ENCODE data around the gene TBCE.

The TBCE gene

GRCh38 chr1:235495551-235495950, 128.3 kb downstream of the TBCE start:
- H3K4me3 ChIP-seq (replicated peaks; ENCODE audit: low read depth, low read length), result no peak overlapping the region
- H3K27me3 ChIP-seq (replicated peaks; ENCODE audit: control insufficient read depth, insufficient read depth, low read length), result no peaks in the 10 kb centered on the region
- DNase-seq (ENCODE audit: extremely low read depth, insufficient read length), result no peak
- peaks cover 2% of the 10 kb centered on the region for H3K36me3 ChIP-seq (ENCODE audit: control insufficient read depth, insufficient read depth, low read length)
- TF ChIP-seq CTCF (IDR thresholded peaks at IDR 0.05; ENCODE audit: insufficient read depth, low read length, poor library complexity, severe bottlenecking), result no peak

- DNase-seq (ENCODE audit: extremely low read depth, insufficient read length), result no peak
- no peak for TF ChIP-seq CTCF (IDR thresholded peaks at IDR 0.05; ENCODE audit: insufficient read depth, low read length, poor library complexity, severe bottlenecking)
Measured at GRCh38 chr1:235500971-235501540, 133.8 kb downstream of the TBCE start.

More at GRCh38 chr1:235500971-235501540, 133.8 kb downstream of the TBCE start:
- Histone ChIP-seq H3K27me3 (replicated peaks; ENCODE audit: control insufficient read depth, insufficient read depth, low read length) (no peaks in the 10 kb centered on the region), H3K36me3 (ENCODE audit: control insufficient read depth, insufficient read depth, low read length) (no peaks in the 10 kb centered on the region), H3K4me3 (replicated peaks; ENCODE audit: low read depth, low read length) (no peak overlapping the region)

Measured in GM06990 (cell line).